ENCODE measurements around the gene WDR18.

WDR18 gene

DNA sequence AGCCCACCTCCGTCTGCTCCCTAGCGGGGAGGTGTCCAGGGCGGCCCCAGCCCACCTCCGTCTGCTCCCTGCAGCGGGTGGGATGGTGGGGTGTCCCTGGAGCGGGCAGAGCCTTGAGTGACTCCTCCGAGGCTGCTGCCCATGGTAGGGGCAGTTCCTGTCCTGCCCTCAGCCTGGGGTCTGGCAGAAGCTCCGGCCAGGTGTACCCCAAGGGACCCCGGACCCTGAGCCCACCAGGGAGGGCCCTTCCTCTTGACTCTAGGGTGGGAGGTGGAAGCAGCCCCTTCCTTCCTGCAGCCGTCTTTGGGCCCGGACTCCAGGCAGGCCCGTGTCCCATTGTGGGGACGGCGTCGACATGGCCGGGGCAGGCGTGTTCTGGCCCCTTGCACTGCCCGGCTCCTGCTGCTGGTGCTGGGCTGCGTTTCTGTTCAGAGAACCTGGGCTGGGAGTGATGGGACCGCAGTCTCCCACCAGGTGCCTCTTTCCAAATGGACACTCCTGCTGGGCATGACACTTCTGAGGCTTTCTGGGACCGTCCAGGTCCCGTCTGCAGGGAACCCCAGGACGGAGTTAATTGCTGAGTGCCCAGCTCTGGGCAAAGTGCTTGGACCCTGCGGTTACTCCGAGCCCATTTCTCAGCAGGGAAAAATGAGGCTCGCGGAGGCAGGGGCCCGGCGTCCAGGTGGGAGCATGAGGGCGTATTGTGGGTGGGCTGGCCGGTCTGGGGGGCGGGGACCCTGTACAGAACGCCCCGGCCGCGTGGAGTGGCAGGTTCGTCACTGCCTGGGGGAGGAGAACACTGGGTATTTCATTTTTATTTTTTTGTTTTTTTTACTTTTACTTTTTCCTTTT, 38.5 kb upstream of the WDR18 start:
- Mint-ChIP-seq H3K27ac (no peak overlapping the region), H3K4me1 (ENCODE audit: low read depth) (peaks cover 7% of the 10 kb centered on the region), H3K36me3 (ENCODE audit: low read depth) (no peaks in the 10 kb centered on the region), H3K4me3 (no peak overlapping the region), H3K27me3 (peaks cover 5% of the 10 kb centered on the region), H3K9me3 (no peaks in the 10 kb centered on the region)

DNA sequence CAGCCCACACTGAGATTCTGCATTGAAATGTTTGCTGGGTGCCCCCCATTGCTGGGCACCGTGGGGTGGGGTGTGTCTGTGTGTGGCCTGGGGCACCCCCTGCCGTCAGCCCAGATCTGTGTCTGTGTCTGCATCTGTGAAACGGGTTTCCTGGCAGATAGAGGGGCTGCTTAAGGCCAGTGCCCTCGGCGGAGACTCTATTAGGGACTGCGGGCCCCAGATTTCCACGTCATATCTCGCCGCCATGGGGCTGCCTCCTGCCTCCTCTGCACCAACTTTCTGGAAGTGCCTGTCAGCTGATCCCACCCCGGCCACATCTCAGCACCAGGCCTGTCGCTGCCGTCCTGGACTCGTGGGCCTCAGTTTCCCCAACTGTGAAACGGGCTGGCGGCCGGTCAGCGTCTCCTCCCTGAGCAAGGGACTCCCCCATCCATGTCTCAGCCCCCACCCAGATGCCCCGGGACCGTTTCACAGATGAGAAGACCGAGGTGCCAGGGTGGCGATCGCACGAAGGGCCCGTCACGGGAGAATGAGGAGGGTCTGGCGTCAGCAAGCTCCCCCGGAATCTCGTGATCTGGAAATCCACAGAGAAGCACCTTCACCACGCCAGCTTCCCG, 36.9 kb upstream of the WDR18 start:
- no peaks in the 10 kb centered on the region for H3K9me3 Mint-ChIP-seq
- H3K4me1 Mint-ChIP-seq (ENCODE audit: low read depth): no peaks in the 10 kb centered on the region
- H3K27ac Mint-ChIP-seq: no peak overlapping the region
- H3K4me3 Mint-ChIP-seq: no peak overlapping the region
- H3K36me3 Mint-ChIP-seq (ENCODE audit: low read depth): no peaks in the 10 kb centered on the region
- H3K27me3 Mint-ChIP-seq: no peaks in the 10 kb centered on the region

DNA sequence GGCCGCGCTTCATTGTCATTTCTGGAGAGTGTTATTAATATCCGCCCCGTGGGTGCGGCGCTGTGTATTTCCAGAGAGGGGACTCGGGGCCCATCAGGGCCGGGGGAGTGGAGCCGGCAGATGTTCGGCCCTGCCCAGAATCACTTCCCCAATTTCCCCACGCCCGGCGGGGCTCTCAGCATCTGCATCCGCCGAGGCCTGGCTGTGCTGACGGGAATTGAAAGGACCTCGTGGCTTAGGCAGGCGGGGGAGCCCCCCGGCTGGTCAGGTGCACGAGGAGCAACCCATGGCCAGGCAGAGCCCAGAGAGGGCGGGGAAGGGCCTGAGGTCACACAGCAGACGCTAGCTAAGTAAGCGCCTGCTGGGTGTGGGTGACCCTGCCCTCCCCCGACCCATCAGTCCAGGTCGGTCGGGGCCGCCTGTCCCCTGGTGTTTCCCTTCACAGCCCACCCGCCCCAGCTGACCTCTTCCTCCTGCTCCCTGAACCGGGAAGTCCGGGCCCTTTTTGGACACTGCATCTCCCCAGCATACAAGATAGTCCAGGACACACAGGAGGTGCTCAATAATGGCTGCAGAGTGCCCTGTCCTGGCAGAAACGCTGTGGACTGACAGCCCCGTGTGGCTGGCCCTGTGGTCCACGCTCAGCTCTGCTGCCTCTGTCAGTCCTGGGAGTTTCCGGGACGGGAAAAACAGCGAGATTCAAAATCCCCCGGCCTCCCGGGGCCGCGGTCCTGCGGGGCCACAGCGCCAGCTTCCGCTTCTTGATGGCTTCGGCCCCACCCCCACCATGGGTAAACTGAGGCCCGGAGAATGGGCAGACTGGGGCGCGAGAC, 36.2 kb upstream of the WDR18 start:
- no peak overlapping the region for H3K27ac Mint-ChIP-seq
- H3K27me3 Mint-ChIP-seq: no peaks in the 10 kb centered on the region
- no peaks in the 10 kb centered on the region for H3K4me1 Mint-ChIP-seq (ENCODE audit: low read depth)
- H3K9me3 Mint-ChIP-seq: no peaks in the 10 kb centered on the region
- no peak overlapping the region for H3K4me3 Mint-ChIP-seq
- no peaks in the 10 kb centered on the region for H3K36me3 Mint-ChIP-seq (ENCODE audit: low read depth)

DNA sequence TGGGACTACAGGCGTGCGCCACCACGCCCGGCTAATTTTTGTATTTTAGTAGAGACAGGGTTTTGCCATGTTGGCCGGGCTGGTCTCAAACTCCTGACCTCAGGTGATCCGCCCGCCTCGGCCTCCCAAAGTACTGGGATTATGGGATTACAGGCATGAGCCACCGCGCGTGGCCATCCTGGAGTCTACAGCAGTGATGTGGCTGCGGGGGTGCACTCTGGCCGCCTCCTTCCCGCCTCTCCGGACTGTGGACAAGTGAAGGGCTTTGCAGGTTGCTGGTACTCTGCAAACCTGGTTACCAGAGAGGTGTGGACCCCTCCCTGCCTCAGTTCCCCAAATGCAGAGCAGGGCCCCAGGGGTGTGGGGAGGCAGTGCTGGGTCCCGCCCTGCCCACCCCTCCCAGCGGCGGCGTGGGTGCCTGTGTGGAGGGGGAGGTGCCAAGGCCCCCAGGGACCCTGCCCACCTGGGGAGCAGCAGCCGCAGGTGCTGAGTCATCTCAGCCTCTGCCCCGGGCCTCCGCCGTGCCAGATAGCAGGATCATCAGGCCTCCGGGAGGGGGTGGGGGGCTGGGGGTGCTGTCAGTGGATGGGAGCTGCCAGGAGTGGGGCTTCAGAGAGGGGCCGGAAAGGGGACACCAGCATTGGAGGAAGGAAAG, 35.2 kb upstream of the WDR18 start:
- H3K4me3 Mint-ChIP-seq: no peak overlapping the region
- H3K27me3 Mint-ChIP-seq: no peaks in the 10 kb centered on the region
- no peaks in the 10 kb centered on the region for H3K36me3 Mint-ChIP-seq (ENCODE audit: low read depth)
- no peaks in the 10 kb centered on the region for H3K4me1 Mint-ChIP-seq (ENCODE audit: low read depth)
- no peak overlapping the region for H3K27ac Mint-ChIP-seq
- H3K9me3 Mint-ChIP-seq: no peaks in the 10 kb centered on the region

DNA sequence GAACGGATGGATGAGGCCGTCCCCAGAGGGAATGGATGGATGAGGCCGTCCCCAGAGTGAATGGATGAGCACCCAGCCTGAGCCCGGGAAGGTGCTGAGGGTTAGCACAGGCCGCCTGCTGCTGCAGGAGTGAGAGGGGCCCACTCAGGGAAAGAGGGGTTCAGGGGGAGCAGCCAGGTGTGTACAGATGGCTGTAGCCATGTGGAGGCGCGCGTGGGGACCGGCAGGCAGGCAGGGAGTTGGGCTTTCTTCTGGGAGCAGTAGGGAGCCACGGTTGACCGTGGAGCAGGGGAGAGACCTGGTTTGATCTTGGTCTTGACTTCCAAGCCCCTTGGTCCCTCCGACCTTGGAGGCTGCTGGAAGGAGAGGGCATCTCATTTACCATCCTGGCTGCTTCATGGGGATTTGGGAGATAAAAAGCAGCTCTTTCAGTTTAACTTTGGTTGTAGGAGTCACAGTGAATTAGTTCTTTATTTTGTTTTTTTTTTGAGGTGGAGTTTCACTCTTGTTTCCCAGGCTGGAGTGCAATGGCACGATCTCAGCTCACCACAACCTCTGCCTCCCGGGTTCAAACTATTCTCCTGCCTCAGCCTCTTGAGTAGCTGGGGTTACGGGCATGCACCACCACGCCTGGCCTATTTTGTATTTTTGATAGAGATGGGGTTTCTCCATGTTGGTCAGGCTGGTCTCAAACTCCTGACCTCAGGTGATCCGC, 33.6 kb upstream of the WDR18 start:
- H3K27ac Mint-ChIP-seq: no peak overlapping the region
- H3K27me3 Mint-ChIP-seq: no peaks in the 10 kb centered on the region
- no peaks in the 10 kb centered on the region for H3K9me3 Mint-ChIP-seq
- no peak overlapping the region for H3K4me3 Mint-ChIP-seq
- H3K4me1 Mint-ChIP-seq (ENCODE audit: low read depth): no peaks in the 10 kb centered on the region
- no peaks in the 10 kb centered on the region for H3K36me3 Mint-ChIP-seq (ENCODE audit: low read depth)

DNA sequence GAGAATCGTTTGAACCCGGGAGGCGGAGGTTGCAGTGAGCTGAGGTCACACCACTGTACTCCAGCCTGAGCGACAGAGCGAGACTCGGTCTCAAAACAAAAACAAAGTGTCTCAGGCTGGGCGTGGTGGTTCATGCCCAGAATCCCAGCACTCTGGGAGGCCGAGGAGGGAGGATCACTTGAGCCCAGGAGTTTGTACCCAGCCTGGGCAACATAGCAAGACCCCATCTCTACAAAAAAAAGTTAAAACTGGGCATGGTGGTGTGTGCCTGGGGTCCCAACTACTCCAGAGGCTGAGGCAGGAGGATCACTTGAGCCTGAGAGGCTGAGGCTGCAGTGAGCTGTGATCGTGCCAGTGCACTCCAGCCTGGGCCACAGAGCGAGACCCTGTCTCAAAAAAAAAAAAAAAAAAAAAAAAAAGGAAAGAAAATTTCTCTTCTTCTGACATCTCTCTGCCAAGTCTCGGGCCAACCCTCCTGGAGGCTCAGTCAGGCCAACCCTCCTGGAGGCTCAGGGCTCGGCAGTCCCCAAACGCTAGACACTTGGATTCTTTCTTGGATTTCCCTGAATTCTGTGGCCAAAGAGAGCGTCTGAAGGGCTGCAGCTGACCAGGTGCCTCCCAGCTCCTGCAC, 32.0 kb upstream of the WDR18 start:
- Mint-ChIP-seq H3K27ac (no peak overlapping the region), H3K9me3 (no peaks in the 10 kb centered on the region), H3K4me3 (no peak overlapping the region), H3K36me3 (ENCODE audit: low read depth) (no peaks in the 10 kb centered on the region), H3K27me3 (no peaks in the 10 kb centered on the region), H3K4me1 (ENCODE audit: low read depth) (no peaks in the 10 kb centered on the region)

DNA sequence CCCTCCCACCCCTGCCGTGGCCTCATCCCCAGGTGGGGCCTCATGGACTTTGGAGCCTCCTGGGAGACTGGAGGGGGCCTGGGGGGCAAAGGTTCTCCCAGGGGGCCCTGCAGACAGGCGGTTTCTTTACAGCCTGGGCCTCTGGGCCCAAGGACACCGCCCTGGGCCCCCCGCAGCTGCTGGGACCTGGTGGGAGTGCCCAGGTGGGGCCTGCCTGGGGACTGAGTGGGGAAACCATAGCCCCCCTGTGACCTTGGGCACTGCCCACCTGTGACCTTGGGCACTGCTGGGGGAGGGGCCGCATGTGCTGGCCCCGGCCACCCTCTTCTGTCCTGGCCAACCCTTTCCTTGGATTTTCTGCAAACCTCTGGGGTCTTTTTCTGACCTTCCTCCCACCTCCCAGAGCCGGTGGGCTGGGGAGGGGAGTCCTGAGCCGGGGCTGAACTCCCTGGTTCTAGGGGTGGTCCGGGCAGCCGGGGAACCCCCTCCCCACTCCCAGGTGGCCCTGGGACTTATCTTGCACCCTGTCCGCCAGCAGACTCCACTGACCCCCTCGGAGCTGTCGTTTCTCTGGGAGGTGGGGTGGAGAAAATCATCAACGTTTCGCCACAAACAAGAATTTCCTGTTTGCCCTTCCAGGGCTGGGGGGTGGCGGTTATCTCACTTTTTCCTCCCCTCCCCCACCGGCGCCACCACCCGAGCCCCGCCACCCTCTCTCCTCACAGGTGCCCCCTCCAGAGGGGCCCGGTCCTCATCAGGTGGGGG, 31.3 kb upstream of the WDR18 start:
- Mint-ChIP-seq H3K9me3 (no peaks in the 10 kb centered on the region), H3K27ac (no peak overlapping the region), H3K36me3 (ENCODE audit: low read depth) (no peaks in the 10 kb centered on the region), H3K4me3 (no peak overlapping the region), H3K27me3 (no peaks in the 10 kb centered on the region), H3K4me1 (ENCODE audit: low read depth) (no peaks in the 10 kb centered on the region)

DNA sequence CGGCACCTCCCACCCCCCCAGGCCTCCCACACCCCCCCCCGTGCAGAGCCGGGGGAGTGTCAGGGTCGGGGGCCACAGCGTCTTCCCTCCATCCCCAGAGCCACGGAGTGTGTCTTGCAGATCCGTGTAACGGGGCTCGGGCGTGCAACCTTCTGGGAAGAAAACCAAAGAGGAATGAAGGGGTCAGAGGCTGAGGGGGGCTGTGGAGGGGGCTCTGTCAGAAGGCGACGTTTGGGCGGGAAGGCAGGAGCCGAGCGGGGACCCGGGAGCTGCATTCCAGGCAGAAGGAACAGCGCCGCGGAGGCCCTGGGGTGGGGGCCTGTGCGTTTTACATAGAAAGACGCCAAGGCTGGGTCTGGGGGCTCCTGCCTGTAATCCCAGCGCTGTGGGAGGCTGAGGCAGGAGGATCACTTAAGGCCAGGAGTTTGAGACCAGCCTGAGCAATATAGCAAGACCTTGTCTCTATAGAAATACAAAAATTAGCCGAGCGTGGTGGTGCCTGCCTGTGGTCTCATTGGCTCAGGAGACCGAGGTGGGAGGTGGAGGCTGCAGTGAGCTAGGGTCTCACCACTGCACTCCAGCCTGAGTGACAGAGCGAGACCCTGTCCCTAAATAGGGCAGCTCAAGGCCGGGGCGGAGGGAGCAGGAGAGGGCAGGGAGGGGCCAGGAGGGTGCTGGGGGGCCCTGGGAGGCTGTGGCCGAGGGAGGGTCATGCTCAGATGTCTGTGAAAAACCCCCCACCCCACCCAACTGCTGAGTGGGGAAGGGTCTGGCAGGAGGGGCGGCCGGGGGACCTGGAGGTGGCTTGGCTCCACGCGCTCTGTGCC, 30.5 kb upstream of the WDR18 start:
- Mint-ChIP-seq H3K27me3 (no peaks in the 10 kb centered on the region), H3K36me3 (ENCODE audit: low read depth) (no peaks in the 10 kb centered on the region), H3K27ac (no peak overlapping the region), H3K4me3 (no peak overlapping the region), H3K9me3 (no peaks in the 10 kb centered on the region), H3K4me1 (ENCODE audit: low read depth) (peaks cover under 1% of the 10 kb centered on the region)

DNA sequence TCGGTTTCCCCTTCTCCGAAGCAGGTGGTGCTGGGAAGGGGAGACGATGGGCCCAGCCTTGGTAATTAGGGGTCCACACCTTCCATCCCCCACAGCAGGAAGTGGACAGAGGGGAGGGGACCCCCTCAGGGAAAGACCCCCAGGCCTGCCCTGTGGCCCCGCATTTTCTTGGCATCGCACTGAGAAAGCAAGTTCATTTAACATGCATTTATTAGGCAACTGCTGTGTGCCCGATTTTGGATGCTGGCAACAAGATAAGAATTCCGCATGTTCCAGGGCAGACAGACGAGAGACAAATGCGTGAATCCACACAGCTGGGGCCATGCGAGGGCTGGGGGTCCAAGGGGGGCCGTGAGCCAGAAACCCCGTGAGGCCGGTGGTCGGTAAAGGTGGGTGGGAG, 29.9 kb upstream of the WDR18 start:
- Mint-ChIP-seq H3K36me3 (ENCODE audit: low read depth) (no peaks in the 10 kb centered on the region), H3K9me3 (no peaks in the 10 kb centered on the region), H3K27ac (no peak overlapping the region), H3K4me1 (ENCODE audit: low read depth) (peaks cover 4% of the 10 kb centered on the region), H3K4me3 (no peak overlapping the region), H3K27me3 (no peaks in the 10 kb centered on the region)

DNA sequence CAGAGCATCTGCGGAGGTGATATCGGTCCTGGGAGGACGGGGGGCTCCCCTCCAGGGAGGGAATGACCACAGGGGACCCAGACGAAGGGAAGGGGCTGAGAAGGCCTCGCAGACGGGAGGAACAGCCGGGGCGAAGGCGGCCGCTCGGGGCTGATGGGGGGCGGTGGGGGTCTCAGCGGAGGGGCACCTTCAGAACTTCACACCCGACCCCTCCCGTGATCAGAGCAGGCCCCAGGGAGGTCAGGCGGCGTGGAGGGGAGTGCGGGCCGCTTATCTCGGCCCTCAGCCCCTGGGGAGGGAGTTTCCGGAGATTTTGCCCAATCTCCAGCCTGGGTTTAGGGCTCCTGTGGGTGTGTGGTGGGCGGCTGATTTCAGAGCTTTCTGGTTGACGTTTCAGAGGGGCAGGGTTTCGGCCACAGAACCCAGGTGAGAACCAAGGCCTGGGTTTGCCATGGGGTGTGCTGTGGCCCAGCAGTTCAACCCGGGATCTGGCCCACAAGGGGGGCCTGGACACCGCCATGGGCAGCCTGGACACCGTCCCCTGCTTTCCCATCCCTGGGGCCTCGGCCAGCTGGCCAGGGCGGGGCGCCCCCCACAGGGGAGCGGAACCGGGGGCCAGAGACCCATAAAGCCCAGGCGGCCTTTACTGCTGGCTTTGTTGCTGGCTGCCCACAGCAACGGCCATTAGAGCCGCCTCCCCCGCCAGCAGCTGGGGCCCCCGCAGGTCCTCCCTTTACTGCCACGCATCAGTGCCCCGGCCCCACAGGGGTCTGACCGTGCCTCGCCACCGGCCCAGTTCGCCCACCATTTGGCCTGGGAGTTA, 29.3 kb upstream of the WDR18 start:
- H3K27me3 Mint-ChIP-seq: no peaks in the 10 kb centered on the region
- peaks cover 4% of the 10 kb centered on the region for H3K4me1 Mint-ChIP-seq (ENCODE audit: low read depth)
- no peak overlapping the region for H3K27ac Mint-ChIP-seq
- H3K9me3 Mint-ChIP-seq: no peaks in the 10 kb centered on the region
- no peaks in the 10 kb centered on the region for H3K36me3 Mint-ChIP-seq (ENCODE audit: low read depth)
- no peak overlapping the region for H3K4me3 Mint-ChIP-seq

DNA sequence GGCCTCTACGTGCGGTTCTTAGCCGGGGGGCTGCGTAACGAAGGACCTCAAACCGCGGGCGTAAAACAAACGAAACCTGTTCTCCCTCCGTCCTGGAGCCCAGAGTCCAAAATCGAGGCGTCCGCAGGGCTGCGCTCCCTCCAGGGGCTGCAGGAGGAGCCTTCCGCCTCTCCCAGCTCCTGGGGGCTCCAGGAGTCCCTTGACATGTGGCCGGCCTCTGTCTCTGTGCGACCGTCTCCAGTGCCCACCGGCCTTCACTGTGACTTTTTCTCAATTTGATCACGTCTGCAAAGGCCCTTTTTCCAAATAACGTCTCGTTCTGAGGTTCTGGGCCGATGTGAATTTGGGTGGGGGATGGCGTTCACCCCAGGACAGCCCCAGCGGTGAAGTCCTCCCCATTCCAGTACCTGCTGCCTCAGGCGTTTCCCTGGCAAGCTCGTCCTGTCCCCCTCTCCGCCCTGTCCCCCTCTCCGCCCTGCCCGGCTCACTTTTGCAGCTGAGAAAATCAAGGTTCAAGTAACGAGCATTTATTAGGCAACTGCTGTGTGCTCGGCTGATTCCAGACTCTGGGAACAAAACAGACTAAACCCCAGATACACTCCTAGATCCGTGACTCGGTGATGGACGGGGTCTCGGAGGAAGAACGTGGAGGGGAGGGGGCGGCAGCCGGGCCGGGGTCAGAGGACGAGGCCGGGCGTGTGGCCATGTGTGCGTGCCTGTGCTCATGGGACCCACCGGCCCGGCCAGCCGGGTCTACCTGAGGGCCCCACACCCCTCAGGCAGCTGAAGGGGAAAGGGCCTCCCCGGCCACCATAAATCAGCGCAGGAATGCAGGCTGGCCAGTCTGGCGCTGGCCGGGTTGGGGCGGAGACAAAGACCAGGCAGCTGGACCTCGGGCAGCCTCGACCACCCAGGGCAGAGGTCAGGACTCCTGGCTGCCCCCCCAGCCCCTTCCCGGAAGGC, 28.1 kb upstream of the WDR18 start:
- Mint-ChIP-seq H3K9me3 (no peaks in the 10 kb centered on the region), H3K27ac (no peak overlapping the region), H3K4me3 (no peak overlapping the region), H3K27me3 (no peaks in the 10 kb centered on the region), H3K4me1 (ENCODE audit: low read depth) (peaks cover 4% of the 10 kb centered on the region), H3K36me3 (ENCODE audit: low read depth) (no peaks in the 10 kb centered on the region)

All from stimulated activated naive CD8-positive, alpha-beta T cell treated with anti-CD3 and anti-CD28 coated beads, Interleukin-15, Interleukin-2, amounts not matched to agents 100 ng/mL and 50 ng/mL, for 24 hours (primary cell).